GM19452 (cell line): ENCODE measurements around the gene FGFBP1.
"Not testable (repeated sequence)": the region's sequence is repeated elsewhere in the genome, so short reads cannot be mapped to it uniquely, and the experiment has no call there.

Experiments
- ATAC-seq: cut with Tn5 transposase; IDR thresholded peaks from one replicate; pipeline ENCODE4 v1.9.1; 2021; ENCODE audit not compliant: unreplicated experiment

FGFBP1 gene

GRCh38 chr4:15947684-15948083 is 9.1 kb upstream of the FGFBP1 start:
- no peak for ATAC-seq

- no peak for ATAC-seq
These were observed 7.0 kb upstream of the FGFBP1 start for GRCh38 chr4:15945516-15945915.

GRCh38 chr4:15944895-15945294 is 6.4 kb upstream of the FGFBP1 start:
- no peak for ATAC-seq

GRCh38 chr4:15942283-15942682 is 3.7 kb upstream of the FGFBP1 start:
- no peak for ATAC-seq

GRCh38 chr4:15938182-15938581 is 358 bp downstream of the FGFBP1 start:
- no peak for ATAC-seq

GRCh38 chr4:15936495-15936894 is 2.0 kb downstream of the FGFBP1 start:
- no peak for ATAC-seq

GRCh38 chr4:15935504-15936402 is 2.8 kb downstream of the FGFBP1 start:
- ATAC-seq = no peak

GRCh38 chr4:15934259-15934658 is 4.3 kb downstream of the FGFBP1 start:
- no peak for ATAC-seq

GRCh38 chr4:15931451-15932210 is 6.9 kb downstream of the FGFBP1 start:
- no peak for ATAC-seq

- ATAC-seq = no peak
These were observed 8.2 kb downstream of the FGFBP1 start for GRCh38 chr4:15930314-15930713.

GRCh38 chr4:15929540-15929939 is 9.0 kb downstream of the FGFBP1 start:
- ATAC-seq = no peak

- no peak for ATAC-seq
These were observed 9.7 kb downstream of the FGFBP1 start for GRCh38 chr4:15928883-15929282.

- no peak for ATAC-seq
These were observed 12.1 kb downstream of the FGFBP1 start for GRCh38 chr4:15926486-15926885.

GRCh38 chr4:15925830-15926229 is 12.7 kb downstream of the FGFBP1 start:
- ATAC-seq = no peak

- no peak for ATAC-seq
These were observed 17.0 kb downstream of the FGFBP1 start for GRCh38 chr4:15921592-15921932.

- no peak for ATAC-seq
These were observed 17.6 kb downstream of the FGFBP1 start for GRCh38 chr4:15920723-15921591.

- ATAC-seq = no peak
These were observed 19.9 kb downstream of the FGFBP1 start for GRCh38 chr4:15918484-15919129.

- ATAC-seq = no peak
These were observed 21.2 kb downstream of the FGFBP1 start for GRCh38 chr4:15917297-15917696.

GRCh38 chr4:15916358-15916757 is 22.2 kb downstream of the FGFBP1 start:
- ATAC-seq = not testable (repeated sequence)

GRCh38 chr4:15914736-15915135 is 23.8 kb downstream of the FGFBP1 start:
- no peak for ATAC-seq

GRCh38 chr4:15914291-15914690 is 24.2 kb downstream of the FGFBP1 start:
- no peak for ATAC-seq
